Heart left ventricle (tissue), 16 donors: ENCODE results near the gene NINL. TPM values are rescaled to one million over a fixed set of nuclear protein-coding genes. Genes with fewer than 3 reads are reported as not detected.

Experiments used
- ATAC-seq, 4 donors: fragments of 200-7000 bp; cut with Tn5 transposase; one replicate each; pipeline ENCODE4 v1.9.1; 2020 to 2022; ENCODE audit warnings: moderate library complexity in 4 of 4, mild to moderate bottlenecking in 3 of 4, moderate number of reproducible peaks in 1 of 4
- DNase-seq, 5 donors: peaks; one replicate each; pipeline ENCODE4 v3.0.0-alpha.2; 2020
- H3K27ac ChIP-seq, 12 donors: fragments of 200-600 bp; sonication (generic) in 4 of 12; one replicate each; pipeline versions ENCODE4 v1.5.0 to v1.8.0; 2016 to 2022; ENCODE audit warnings: mild to moderate bottlenecking in 2 of 12
- H3K27me3 ChIP-seq, 9 donors: fragments of 200-600 bp; sonication (generic) in 2 of 9; one replicate each; pipeline versions ENCODE4 v1.5.1 to v1.8.0; 2016 to 2022; ENCODE audit warnings: mild to moderate bottlenecking in 3 of 9
- H3K36me3 ChIP-seq, 9 donors: fragments of 200-600 bp; sonication (generic) in 2 of 9; one replicate each; pipeline versions ENCODE4 v1.5.0 to v1.8.0; 2018 to 2022; ENCODE audit warnings: mild to moderate bottlenecking in 2 of 9
- H3K4me1 ChIP-seq, 12 donors: fragments of 200-600 bp; sonication (generic) in 4 of 12; one replicate each; pipeline versions ENCODE4 v1.5.0 to v1.8.0; 2016 to 2022; ENCODE audit warnings: mild to moderate bottlenecking in 3 of 12
- H3K4me3 ChIP-seq, 12 donors: fragments of 200-600 bp; sonication (generic) in 4 of 12; one replicate each; pipeline versions ENCODE4 v1.5.0 to v1.8.0; 2017 to 2022; ENCODE audit warnings: mild to moderate bottlenecking in 9 of 12, moderate library complexity in 4 of 12
- H3K9me3 ChIP-seq, 12 donors: fragments of 200-600 bp; sonication (generic) in 4 of 12; one replicate each; pipeline versions ENCODE4 v1.5.0 to v1.8.0; 2016 to 2022; ENCODE audit warnings: mild to moderate bottlenecking in 1 of 12
- POLR2A ChIP-seq, 2 donors: fragments of 450-650 bp; IDR thresholded peaks; one replicate each; pipeline ENCODE4 v1.6.1; 2017; ENCODE audit warnings: antibody characterized with exemption in 2 of 2, mild to moderate bottlenecking in 2 of 2, moderate library complexity in 2 of 2
- WGBS, 4 donors: extraction: QIAGEN DNeasy Blood & Tissue Kit in 2 of 4; methylation state at CpG; one replicate each; pipeline versions ENCODE4 v1.1.5 to v1.1.7; 2013 to 2018; 5-methylcytosine and 5-hydroxymethylcytosine counted together
- intact Hi-C, 10 donors: fragments of 100-400 bp; cut with DNase I; formaldehyde crosslinking; loops; one replicate each; pipeline versions ENCODE4 v1.11.1 to v1.14.2; 2022
- polyA plus RNA-seq, 2 donors: library from polyadenylated mRNA; stranded (reverse); fragments of 200-250 nt; gene quantifications; one replicate each; pipeline ENCODE4 v1.2.3, GENCODE V29; 2013
- total RNA-seq, 9 donors: library from RNA; depleted of rRNA in 2 of 9; stranded (reverse); fragments of >200 nt in 2 of 9; fragmentation: NEBNext Ultra II Directional in 3 of 9; extraction: Animal tissue kit (Norgen Biotek cat#: 25700) in 3 of 9; gene quantifications; one replicate each; pipeline versions ENCODE4 v1.1.0 to v1.2.4, GENCODE V29; 2016 to 2023
- TF ChIP-seq, protein P1 (sequence below), 12 donors: fragments of 200-600 bp; sonication (generic) in 4 of 12; IDR thresholded peaks; one replicate each; pipeline versions ENCODE4 v1.5.0 to v1.8.0; 2018 to 2022; ENCODE audit warnings: antibody characterized with exemption in 12 of 12, mild to moderate bottlenecking in 5 of 12
- donor health status: ischemic (EF 13 %, LVEDD 7.1; RV severe dilation, severe dysfunction).
- donor health status: healthy with polysubstance abuse.
- donor health status: DM: no; HTN: yes; CAD: no.
- donor health status: DM: no; HTN: no; CAD: no.
- donor health status: ischemic (EF 25% LVEDD 6.9; RV normal size, moderate dysfunction).
- donor health status: ischemic (EF 25% LVEDD 5.7; RV mildly dilated, moderate dysfunction).
- donor health status: healthy.
- donor health status: DM: yes; HTN: yes; CAD: no.
- donor health status: ischemic (EF 35%, LVEDD 5.7; RV mildly dilated, moderate dysfunction).
- donor health status: nonischemic (EF 11% LVEDD 7.7; RV severe dilation, severe dysfunction).
- donor health status: DM: yes; HTN: yes; CAD: no.
- donor health status: PGD.
- donor health status: ischemic (EF 29% LVEDD 5.4; RV normal size, mild dysfunction).
- donor health status: nonischemic (EF 23%, LVEDD 6.1; RV moderate dilation, normal function).

The NINL gene
- total and polyA plus RNA-seq, 11 donors: 0.78 to 7.1 (median 2.9) TPM

DNA sequence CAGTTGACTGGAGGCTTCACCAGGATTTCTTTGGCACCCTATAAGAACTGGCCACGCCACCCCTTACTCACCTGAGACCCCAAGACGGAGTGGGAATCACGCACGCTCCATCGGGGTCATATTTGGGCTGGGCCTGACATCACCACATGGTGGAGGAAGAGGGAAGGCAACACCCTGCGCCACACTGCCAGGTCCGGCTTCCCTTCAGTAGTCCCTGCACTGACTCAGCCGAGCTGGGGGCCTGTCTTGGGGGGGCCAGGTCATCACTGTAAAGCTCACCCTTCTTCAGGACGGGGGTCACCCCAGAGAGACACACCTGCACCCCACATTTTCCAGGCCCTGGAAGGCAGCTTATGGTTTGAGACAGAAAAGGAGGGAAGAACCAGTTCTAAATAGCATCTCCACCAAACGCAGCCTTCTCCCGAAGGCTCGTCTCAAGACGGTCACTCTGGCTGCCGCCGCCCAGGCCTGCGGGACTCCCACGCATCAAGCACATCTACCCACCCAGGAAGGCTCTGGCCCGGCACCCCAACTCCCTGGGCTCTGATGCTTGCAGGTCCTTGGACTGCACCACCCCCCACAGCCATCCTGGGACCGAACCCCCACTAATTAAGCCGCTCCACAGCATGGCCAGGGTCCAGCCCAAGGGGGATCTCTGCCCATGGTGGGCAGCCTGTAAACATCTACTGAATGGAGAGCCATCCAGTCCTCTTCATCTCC is 126.1 kb downstream of the NINL start:
- Histone ChIP-seq H3K9me3 (no peaks in the 10 kb centered on the region), H3K4me3 (no peak overlapping the region), H3K27ac (no peak overlapping the region), H3K4me1 (peaks cover 0 to 7% (median 0%) of the 10 kb centered on the region in 12 donors), H3K27me3 (no peaks in the 10 kb centered on the region), H3K36me3 (peaks cover 0 to 28% (median 0%) of the 10 kb centered on the region in 9 donors)
- ATAC-seq (no peak), DNase-seq (no peak)
- no peak for TF ChIP-seq POLR2A (IDR thresholded peaks at IDR 0.05)
- TF ChIP-seq, protein P1, sequence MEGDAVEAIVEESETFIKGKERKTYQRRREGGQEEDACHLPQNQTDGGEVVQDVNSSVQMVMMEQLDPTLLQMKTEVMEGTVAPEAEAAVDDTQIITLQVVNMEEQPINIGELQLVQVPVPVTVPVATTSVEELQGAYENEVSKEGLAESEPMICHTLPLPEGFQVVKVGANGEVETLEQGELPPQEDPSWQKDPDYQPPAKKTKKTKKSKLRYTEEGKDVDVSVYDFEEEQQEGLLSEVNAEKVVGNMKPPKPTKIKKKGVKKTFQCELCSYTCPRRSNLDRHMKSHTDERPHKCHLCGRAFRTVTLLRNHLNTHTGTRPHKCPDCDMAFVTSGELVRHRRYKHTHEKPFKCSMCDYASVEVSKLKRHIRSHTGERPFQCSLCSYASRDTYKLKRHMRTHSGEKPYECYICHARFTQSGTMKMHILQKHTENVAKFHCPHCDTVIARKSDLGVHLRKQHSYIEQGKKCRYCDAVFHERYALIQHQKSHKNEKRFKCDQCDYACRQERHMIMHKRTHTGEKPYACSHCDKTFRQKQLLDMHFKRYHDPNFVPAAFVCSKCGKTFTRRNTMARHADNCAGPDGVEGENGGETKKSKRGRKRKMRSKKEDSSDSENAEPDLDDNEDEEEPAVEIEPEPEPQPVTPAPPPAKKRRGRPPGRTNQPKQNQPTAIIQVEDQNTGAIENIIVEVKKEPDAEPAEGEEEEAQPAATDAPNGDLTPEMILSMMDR (IDR thresholded peaks at IDR 0.05): no peak
- intact Hi-C loops: loop anchor here in 1 of 10 donors (10.0 kb wide), 1 partner anchor 166 kb away; the partner anchor contains the start of gene NANP
- 83 to 96% (median 91%) methylated on average over 13 to 20 of the region's 20 CpGs for WGBS, 4 donors

DNA sequence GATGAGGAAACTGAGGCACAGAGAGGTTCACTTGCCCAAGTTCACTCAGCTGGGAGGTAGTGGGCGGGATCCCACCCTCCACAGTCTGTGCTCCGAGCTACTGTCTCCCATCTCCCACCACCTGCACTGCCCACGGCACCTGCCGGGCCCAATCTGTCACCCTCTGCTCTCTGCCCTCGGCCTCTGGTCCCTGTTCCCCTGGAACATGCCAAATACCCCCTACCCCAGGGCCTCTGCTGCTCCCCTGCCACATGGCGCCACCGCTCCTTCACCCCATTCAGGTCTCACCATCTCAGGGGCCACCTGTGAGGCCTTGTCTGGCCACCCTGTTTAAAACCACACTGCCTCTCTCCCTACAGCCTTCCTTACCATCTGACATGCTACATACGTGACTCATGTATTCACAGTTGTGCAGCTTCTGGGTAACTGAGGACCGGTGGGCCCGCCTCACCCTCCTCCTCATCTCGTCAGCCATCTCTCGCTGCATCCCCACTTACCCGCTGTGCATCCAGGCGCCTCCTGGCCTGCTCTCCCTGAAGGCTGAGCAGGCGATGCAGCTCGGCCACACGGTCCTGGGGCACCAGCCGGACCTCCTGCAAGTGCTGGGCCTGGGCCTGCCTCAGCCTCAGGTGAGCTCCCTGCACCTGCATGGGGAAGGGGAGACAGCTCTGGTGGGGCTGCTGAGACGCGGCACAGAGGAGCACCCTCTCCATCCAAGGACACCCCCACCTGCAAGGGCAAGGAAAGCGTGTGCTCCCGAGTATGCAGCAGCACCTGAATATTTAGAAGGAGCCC is 127.2 kb downstream of the NINL start:
- 90 to 95% (median 93%) methylated on average over 22 of the region's 22 CpGs for WGBS, 4 donors

DNA sequence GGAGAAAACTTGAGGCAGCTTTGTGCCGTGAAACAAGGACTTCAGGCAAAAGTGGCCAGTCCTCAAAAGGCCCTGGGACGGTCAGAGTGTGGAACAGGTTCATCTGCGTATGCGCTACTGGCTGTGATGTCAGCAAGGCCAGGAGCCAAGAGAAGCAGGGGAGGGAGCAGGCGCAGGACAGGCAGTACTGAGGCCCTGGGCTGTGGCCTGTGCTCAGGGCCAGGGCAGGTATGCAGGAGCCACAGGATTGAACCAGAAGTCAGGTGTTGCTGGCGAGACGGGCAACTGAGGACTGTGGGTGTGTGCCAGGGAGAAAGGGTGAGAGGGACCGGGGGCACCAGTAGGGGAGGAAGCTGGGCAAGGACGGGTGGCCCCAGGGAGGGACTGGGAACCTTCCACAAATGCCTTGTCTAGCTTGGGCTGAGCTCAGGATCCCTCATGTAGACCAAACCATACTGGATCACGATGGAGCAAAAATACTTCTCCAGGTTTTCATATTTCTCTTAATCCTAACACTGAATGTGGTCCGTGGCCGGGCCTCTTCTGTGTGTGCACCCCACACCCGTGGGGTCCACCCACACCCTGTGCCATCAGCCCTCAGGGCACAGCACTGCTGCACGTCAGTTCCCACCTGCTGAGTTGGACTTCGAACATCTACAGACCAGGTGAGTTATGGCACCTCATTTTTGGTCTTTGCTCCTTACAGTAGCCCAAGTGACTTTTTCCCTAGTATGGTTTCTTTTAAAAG is 131.0 kb downstream of the NINL start:
- H3K9me3 ChIP-seq: no peaks in the 10 kb centered on the region
- DNase-seq: no peak
- peaks cover 0 to 31% (median 0%) of the 10 kb centered on the region in 9 donors for H3K36me3 ChIP-seq
- H3K4me1 ChIP-seq: peaks cover 0 to 7% (median 0%) of the 10 kb centered on the region in 12 donors
- intact Hi-C loops: loop anchor here in 1 of 10 donors (10.0 kb wide), 1 partner anchor 170 kb away; the partner anchor contains the start of gene NANP
- ATAC-seq: no peak
- TF ChIP-seq, protein P1 (IDR thresholded peaks at IDR 0.05): no peak
- no peak for TF ChIP-seq POLR2A (IDR thresholded peaks at IDR 0.05)
- H3K4me3 ChIP-seq: no peak overlapping the region
- 90 to 97% (median 94%) methylated on average over 15 of the region's 15 CpGs for WGBS, 4 donors
- H3K27me3 ChIP-seq: no peaks in the 10 kb centered on the region
- no peak overlapping the region for H3K27ac ChIP-seq

More for the DNA sequence above, 127.2 kb downstream of the NINL start:
- H3K27me3 ChIP-seq: no peaks in the 10 kb centered on the region
- DNase-seq: no peak
- intact Hi-C loops: loop anchor here in 1 of 10 donors (10.0 kb wide), 1 partner anchor 167 kb away; the partner anchor contains the start of gene NANP
- peaks cover 0 to 7% (median 0%) of the 10 kb centered on the region in 12 donors for H3K4me1 ChIP-seq
- no peak overlapping the region for H3K4me3 ChIP-seq
- TF ChIP-seq, protein P1 (IDR thresholded peaks at IDR 0.05): no peak
- TF ChIP-seq POLR2A (IDR thresholded peaks at IDR 0.05): no peak
- ATAC-seq: no peak
- H3K9me3 ChIP-seq: no peaks in the 10 kb centered on the region
- no peak overlapping the region for H3K27ac ChIP-seq
- peaks cover 0 to 30% (median 0%) of the 10 kb centered on the region in 9 donors for H3K36me3 ChIP-seq
